GM18508 (cell line): ENCODE measurements around the gene PACS2.

Experiments
- ATAC-seq: cut with Tn5 transposase; IDR thresholded peaks from one replicate; pipeline ENCODE4 v1.9.1; 2021; ENCODE audit warnings: moderate number of reproducible peaks; ENCODE audit not compliant: insufficient read depth, unreplicated experiment

Gene PACS2

DNA sequence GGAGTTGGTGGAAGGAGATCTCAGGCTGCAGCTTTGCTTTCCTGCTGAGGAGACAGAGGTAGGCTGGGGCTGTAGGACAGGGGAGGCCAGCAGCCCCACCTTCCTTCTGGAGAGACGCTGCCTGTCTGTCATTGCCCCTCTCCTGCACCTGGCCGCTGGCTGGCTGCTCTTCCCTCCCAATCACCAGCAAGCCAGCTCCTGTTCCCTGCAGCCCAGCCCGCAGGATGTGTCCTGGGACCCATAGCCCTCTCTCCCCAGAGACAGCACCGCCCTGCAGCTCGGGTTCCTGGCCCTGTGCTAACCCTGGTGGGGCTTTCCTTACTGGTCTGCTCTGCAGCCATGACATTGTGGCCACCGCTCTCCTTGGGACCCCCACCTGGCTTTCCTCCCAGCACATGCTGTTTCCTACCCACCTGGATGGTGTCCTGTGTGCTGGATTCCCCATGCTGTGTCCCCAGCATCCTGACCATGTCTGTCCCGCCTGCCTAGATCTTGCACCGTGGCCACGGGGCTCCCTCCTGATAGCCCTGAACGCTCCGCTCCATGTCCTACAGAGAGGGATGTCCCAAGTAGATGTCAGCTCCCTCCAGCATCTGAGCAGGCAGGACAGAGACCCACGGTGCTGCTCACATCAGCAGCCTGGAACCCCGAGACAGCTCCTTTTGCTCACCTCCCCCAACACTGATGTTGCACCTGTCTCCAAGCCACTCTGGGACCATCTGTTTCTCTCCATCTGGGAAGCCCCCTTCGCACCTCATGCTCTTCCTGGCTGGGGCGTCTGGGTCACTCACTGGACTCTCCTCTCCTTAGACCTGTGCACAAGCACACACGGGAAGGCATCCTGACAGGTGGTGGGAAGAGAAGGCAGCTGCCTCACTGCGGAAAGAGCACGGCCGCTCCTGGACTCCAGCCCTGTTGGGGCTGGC, 104.0 kb downstream of the PACS2 start:
- ATAC-seq = no peak

DNA sequence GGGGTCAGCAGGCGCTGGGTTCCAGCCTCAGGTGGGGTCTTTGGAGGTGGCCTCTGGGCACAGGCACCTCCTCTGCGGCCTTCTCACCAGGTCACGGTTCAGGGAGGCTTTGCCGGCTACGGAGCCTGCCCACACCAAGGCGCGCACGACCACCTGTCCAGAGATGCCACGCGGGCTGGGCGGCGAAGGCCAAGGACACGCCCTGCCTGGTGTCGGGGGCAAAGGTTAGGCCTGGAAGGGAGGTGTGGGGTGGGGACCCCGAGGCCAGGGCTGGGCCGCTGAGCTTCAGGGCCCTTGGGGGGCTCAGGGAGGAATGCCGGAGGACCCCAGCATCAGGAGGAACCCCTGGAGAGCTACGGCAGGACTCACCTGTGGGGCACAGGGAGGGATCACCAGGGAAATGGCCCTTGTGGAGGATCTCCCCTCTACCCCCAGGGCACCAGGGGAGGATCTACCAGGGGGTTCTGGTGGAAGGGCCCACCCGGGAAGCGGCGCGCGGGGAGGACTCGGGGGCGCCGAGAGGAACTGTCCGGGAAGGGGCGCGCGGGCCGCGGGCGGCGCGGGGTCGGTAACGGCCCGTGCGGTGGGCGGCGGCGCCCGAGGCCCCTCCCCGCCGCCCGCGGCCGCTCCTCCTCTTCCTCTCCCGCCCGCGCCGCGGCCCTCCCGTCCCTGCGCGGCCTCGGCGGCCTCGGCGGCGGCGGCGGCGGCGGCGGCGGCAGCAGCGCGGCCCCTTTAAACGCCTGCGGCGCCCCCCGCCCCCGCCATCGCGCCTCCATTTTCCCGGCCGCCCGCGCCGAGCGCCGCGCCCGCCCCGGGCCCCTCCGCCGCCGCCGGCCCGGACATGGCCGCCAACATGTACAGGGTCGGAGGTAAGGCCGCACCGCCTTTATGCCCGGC, 104.9 kb downstream of the PACS2 start, which contains the start of gene MTA1:
Gene MTA1 (plus strand): TSS at position 633 of the 897 bp plus-strand sequence. CDS start 209 bp downstream, at position 842.
- ATAC-seq = no peak

DNA sequence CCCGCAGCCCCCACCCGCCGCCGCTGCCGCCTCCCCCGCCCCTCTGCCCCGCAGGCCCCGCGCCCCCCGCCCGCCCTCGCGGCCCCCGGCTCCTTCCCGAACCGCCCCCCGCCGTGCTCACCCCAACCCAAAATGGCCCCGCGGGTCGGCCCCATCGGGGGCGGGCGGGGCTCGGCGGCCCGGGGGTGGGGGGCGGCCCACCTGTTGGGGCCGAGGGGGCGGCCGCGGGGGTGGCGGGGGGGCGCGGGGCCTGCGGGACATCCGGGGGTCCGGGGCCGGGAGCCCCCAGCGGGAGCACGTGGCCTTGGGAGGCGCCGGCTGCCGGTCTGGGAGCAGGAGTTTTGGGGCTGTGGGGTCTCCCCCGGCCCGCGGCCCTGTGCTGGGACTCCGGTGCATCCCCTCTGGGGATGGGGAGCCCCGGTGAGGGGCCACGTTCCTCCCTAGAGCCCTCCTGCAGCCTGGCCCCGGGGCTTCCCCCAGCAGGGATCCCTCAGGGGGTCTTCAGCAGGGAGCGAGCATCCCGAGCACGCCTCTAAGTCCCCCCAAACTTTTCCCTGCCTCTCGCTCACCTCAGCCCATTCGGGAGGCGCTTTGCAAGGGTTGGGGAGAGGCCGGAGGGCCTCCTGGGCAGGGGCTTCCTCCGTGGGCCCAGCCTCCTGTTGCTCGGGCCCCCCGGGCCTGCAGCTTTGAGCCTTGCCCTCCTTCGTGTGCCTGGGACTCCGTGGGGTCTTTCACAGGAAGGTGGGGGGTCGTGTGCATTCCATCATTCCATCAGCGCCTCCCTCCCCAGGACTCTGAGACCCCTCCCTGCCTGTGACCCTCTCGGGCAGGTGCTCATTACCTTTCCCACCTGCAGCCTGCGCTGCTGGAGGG, 105.8 kb downstream of the PACS2 start:
- no peak for ATAC-seq

DNA sequence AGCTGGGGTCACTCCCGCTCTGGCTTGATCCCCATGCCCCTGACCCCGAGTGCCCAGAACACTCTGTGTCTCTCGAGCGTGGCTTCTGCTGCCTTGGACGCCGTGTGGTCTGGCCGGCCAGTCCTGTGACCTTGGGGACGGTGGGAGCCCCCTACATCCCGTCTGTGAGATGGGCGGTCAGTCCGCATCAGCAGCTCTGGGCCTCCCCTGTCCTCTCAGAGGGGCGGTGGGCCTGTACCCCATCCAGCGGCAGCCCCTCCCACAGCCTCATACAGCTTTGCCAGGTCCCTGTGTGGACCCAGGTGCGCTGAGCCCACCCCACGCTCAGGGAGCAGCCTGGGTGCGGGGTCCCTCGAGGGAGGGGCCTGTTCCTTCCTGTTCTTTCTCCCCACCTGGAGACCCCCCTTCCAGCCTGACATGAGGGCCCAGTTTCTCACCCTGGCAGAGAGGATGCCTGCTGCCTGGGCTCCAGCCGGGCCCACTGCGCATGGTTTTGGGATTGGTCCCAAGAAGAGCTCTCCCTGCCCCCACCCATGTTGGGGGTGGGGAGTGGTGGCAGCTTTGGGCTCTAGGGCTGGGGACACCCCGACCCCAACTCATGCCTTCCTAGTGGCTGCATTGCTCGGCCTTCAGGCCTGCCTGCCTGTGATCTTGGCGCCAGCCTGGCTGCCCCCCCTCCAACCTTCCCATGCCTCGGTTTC, 106.6 kb downstream of the PACS2 start:
- ATAC-seq = no peak

DNA sequence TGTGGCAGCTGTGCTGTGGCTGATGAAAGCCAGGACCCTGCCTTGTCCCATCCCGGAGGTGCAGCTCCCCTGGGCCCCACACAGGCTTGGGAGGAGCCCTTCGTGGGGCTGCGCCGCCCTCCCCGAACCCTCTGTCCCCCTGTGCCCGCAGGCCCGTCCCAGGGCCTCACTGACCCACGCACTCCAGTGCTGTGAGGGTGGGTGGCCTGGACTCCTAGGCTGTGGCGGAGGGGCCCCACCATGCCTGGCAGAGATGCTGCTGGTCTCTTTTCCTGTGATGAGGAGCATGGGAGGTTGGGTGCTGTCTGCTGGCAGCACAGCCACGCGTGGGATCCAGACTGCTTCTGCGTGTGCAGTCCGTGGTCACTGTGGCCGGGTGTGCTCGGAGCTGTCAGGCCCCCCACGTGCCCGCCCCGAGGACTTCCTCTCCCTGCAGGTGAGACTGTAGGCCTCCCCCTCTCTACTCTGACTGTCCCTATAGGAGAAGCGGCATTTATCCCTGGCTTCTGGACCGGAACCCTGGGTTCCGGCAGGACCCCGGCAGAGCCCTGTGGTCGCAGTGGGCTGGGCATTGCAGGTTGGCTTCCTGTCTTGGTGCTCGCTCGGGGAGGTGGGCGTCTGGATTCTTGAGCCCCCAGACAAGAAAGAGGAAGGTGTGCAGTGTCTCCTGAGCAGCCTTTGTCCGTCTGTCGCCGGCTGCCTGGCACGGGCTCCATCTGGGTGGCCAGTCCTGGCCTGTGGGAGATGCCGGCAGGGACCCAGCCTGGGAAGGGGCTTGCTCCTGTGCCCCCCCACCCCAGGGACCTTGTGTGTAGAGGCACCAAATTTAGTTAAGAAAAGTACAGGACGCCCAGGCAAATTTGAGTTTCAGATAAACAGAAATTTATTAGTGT, 107.4 kb downstream of the PACS2 start:
- ATAC-seq = no peak

DNA sequence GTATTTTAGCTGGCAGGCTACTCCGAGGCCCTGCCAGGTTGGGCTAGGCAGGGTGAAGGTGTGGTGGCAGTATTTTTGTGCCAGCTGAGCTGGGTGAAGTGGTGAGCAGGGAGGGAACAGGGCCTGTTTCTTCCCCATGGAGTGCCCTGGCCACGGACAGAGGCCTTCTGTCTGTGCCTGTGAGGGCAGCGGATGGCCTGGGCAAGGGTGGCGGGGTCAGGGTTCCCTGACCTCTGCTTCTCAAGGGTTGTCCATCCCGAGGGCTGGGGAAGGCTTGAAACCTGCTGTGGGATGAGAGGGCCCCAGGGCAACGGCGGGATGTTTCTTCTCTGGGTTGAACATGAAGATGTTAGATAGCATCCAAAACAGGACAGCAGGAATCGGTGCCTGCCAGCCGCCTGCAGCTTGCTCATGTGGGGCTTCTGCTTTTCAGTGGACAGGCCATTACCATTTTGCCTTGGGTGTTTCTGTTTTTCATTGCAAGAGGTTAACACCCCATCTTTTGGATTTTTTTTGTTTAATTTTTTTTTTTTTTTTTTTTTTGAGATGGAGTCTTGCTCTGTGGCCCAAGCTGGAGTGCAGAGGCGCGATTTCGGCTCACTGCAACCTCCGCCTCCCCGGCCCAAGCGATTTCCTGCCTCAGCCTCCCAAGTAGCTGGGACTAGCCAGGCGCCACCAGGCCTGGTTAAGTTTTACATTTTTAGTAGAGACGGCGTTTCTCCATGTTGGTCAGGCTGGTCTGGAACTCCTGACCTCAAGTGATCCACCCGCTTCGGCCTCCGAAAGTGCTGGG, 108.3 kb downstream of the PACS2 start:
- ATAC-seq = no peak

DNA sequence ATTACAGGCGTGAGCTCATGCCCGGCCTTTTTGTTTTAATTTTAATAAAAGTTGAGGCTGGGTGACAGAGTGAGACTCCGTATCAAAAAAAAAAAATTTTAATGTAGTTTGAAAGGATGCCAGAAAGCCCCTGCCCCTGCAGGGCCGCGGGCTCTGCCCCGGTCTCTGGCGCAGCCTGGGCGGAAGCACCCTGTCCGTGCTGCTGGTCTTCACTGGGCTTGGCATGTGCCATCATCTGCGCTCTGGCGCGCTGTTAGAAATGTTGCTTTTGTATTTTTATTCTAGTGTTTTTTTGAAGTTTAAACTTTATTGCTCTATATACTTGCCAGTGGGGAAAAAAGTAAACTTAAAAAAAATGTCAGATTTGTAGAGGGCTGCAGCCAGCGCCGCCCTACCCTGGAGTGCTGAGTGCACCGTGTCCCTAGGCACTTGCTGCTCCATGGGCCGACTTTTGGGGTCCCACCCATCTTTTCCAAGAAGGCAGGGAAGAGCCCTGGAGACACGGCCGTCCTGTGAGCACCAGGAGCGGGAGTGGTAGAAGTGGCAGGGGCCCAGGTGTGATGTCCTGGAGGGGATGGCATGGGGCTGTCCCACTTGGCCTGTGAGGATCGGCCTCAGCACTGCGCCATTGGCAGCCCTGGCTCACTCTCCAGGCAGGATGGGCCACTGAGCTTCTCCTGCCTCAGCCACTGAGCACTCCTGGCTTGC, 109.1 kb downstream of the PACS2 start:
- no peak for ATAC-seq

DNA sequence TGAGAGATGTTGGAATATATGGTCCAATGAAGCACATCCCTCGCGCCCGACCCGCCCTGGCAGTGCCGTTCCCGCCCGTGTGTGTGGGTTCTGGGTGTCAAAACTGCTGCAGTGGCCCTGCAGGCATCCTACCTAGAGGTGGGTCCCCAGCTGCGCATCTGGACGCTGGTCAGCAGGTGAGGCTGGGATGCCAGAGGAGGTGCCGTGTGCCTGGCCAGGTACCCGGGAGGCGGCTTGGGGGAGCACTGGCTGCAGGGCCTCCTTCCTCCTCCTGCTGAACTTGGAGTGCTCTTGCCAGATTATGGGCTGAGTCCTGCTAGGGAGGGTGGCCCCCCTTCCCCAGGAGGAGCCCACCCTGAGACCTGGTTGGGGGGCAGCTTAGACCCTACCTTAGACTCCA, 110.3 kb downstream of the PACS2 start:
- no peak for ATAC-seq

DNA sequence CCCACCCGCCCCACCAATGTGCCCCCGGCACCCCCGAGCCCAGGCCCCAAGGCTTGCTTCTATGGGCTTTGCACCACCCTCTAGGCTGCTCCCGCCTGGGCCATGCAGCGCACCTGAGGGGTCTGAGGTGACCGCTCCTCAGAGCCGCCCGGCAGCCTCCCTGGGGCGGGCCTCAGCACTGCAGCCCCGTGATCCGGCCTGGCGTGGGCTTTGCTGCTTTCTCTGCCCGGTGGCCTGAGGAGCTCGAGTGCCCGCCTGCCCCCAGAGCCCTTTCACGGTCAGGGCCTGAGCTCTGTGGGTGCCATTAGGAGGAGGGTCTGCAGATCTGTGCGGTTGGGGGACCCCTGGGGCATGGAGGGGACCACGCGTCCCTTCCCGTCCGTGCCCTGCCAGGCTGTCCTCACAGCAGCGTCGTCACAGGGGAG, 111.3 kb downstream of the PACS2 start:
- no peak for ATAC-seq

DNA sequence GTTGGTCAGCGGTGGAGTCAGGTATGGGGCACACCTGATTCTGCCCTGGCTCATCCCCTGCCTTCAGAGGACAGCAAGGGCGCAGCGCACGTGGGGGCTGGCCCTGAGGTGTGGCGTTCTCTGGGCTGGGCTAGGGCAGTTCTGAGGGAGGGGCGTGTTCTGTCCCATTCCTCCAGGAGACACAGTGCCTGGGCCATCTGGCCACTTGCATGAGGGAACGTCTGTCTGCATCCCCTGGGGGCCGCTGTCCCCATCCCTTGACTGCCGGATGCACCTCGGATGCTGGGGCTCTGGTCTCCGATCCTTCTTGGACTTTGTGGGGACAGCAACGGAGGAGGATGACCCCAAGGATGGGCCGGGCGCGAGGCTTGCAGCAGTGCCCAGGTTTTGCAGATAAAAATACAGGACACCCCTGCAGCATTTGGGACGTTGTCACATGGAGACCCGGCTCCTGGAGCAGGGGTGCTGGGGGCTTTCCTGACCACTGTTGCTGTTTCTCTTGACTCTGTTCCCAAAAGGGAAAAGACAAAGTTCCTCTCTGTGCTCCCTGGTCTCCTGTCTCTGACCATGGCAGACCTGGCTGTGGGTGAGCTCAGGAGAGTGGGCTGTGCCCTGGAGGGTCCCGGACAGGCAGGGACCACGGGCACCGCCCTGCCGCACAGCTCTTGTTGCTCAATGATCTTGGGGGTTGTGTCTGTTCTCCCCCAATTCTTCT, 112.0 kb downstream of the PACS2 start:
- no peak for ATAC-seq

DNA sequence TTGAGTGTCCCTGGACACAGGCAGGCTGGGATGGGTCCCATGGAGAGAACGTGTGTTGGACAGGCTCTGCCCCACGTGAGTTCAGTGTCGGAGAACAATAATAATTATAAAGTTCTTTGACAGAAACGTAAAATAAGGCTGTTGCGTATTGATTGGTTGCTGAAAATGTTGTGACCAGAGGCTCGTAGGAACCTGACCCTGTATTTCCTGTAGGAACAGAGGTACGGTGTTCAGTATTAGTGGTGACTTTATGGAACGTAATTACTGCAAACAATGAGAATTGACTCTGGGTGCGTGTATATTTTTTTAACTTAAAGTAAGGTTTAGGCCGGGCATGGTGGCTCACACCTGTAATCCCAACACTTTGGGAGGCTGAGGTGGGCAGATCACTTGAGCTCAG, 112.9 kb downstream of the PACS2 start:
- no peak for ATAC-seq

DNA sequence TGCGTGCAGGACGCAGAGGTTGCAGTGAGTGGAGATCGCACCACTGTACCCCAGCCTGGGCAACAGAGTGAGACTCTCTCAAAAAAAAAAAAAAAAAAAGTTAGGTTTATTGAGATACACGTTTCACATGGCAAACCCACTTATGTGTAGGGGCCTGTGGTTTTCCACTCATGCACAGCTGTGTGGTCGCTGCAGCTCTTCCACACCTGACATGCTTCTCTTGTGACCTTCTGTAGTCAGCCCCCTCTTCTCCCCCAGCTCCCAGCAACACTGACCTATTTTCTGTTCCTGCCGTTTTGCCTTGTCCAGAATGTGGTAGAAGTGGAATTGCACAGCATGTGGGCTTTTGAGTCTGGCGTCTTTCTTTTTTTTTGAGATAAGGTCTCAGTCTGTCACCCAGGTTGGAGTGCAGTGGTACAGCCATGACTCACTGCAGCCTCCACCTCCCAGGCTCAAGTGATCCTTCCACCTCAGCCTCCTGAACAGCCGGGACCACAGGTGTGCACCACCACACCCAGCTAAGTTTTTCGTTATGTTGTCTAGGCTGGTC, 113.5 kb downstream of the PACS2 start:
- ATAC-seq = no peak

DNA sequence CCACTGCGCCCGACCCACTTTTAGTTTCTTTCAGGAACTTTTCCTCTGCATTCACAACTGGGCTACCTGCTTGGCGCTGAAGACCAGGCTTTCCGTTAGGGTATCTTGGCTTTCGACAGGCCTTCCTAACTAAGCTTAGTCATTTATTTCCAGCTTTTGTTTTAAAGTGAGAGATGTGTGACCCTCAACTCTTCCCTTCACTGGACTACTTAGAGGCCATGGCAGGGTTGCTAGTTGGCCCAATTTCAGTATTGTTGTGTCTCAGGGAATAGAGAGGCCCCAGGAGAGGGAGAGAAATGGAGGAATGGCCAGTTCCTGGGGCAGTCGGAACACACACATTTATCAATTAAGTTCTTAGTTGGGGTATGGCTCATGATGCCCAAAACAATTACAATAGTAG, 115.5 kb downstream of the PACS2 start:
- ATAC-seq = no peak

DNA sequence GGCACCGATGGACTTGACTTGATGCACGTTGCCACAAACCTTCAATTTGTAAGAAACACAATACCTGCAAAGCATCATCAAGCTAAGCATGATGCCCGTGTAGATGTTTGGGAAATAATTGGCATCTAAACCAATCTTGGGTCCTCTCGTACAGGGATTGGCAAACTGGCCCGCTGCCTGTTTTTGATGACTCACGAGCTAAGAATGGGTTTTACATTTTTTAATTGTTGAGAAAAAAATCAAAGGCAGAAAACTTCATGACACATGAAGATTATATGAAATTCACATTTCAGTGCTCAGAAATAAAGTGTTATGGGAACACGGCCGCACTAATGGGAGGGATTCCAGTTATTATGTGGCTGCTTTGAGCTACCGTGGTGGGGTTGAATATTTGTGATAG, 116.0 kb downstream of the PACS2 start:
- ATAC-seq = no peak

DNA sequence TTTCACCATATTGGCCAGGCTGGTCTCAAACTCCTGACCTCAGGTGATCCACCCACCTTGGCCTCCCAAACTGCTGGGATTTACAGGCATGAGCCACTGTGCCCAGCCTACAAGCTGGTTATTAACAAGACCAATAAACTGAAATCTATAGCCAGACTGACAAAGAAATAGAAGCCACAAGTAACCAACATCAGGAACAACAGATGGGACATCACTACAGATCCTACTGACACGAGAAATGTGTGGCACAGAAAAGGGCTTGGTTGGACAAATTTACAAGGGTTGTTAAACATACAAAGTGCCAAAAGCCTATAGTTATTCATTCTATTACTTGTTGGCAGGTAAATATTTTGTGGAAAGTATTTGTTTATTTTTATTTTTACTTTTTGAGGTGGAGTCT, 116.7 kb downstream of the PACS2 start:
- ATAC-seq = no peak

DNA sequence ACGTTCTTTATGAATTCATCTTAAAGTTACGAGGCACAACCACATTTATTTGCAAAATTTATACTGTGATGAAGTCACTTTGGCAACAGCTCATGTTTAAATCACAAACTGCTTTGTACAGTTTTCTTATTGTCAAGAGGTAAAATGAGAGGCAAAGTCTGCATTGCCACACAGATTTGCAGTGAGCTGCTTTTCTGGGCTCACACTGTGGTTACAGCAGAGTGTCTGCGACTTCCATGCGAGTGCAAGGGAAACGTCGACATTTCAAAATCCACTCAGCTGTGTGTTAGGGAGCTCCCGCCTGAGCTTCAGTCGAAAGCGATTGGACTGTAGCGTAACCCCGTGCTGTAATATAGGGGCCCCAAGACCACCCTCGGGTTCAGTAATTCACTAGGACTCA, 118.1 kb downstream of the PACS2 start:
- ATAC-seq = no peak
